Lung (tissue), 12 donors: ENCODE measurements around the gene KCNQ4. TPM values are rescaled to one million over a fixed set of nuclear protein-coding genes. Genes with fewer than 3 reads are reported as not detected.

Experiments
- ATAC-seq: fragments of 200-7000 bp; cut with Tn5 transposase; one replicate; pipeline ENCODE4 v1.9.1; 2020; ENCODE audit warnings: moderate number of reproducible peaks; ENCODE audit not compliant: insufficient read depth, low FRiP score
- DNase-seq, 3 donors: peaks; one replicate each; pipeline ENCODE4 v3.0.0-alpha.2; 2013 to 2017
- H3K27ac ChIP-seq, 2 donors: one replicate each; pipeline ENCODE4 v1.5.1; 2013; ENCODE audit warnings: mild to moderate bottlenecking in 2 of 2, moderate library complexity in 2 of 2, control low read depth in 1 of 2, inconsistent platforms in 1 of 2, low read depth in 1 of 2, low read length in 1 of 2
- H3K27me3 ChIP-seq, 3 donors: one replicate each; pipeline ENCODE4 v1.5.1; 2013; ENCODE audit warnings: low read length in 2 of 3; ENCODE audit not compliant: control insufficient read depth in 3 of 3, insufficient read depth in 3 of 3
- H3K36me3 ChIP-seq, 4 donors: one replicate each; pipeline ENCODE4 v1.5.1; 2013; ENCODE audit warnings: low read length in 4 of 4, mild to moderate bottlenecking in 1 of 4, moderate library complexity in 1 of 4; ENCODE audit not compliant: control insufficient read depth in 4 of 4, insufficient read depth in 4 of 4
- H3K4me1 ChIP-seq, 5 donors: one replicate each; pipeline ENCODE4 v1.5.1; 2013; ENCODE audit warnings: low read length in 5 of 5, mild to moderate bottlenecking in 2 of 5, moderate library complexity in 1 of 5; ENCODE audit not compliant: control insufficient read depth in 5 of 5, insufficient read depth in 5 of 5
- H3K4me3 ChIP-seq: one replicate; pipeline ENCODE4 v1.5.1; 2013; ENCODE audit warnings: mild to moderate bottlenecking, control low read depth, moderate library complexity
- H3K9ac ChIP-seq, 2 donors: one replicate each; pipeline ENCODE4 v1.5.1; 2013; ENCODE audit warnings: low read length in 2 of 2, control low read depth in 1 of 2; ENCODE audit not compliant: insufficient read depth in 1 of 2
- H3K9me3 ChIP-seq, 4 donors: one replicate each; pipeline ENCODE4 v1.5.1; 2013; ENCODE audit warnings: low read length in 3 of 4, mild to moderate bottlenecking in 1 of 4, moderate library complexity in 1 of 4; ENCODE audit not compliant: control insufficient read depth in 4 of 4, insufficient read depth in 3 of 4
- WGBS, 2 donors: extraction: QIAGEN DNeasy Blood & Tissue Kit; methylation state at CpG; one replicate each; pipeline ENCODE4 v1.1.7; 2013; 5-methylcytosine and 5-hydroxymethylcytosine counted together
- polyA plus RNA-seq, 2 donors: library from polyadenylated mRNA; stranded (reverse); fragments of 200-250 nt; gene quantifications; one replicate each; pipeline ENCODE4 v1.2.1, GENCODE V29; 2013
- total RNA-seq, 2 donors: library from RNA; depleted of rRNA in 1 of 2; stranded (reverse); fragments of >200 nt in 1 of 2; gene quantifications; one replicate each; pipeline ENCODE4 v1.2.1, GENCODE V29; 2014 to 2021
- TF ChIP-seq, protein P1 (sequence below): IDR thresholded peaks from 2 replicates; pipeline ENCODE4 v1.5.1; 2012; ENCODE audit warnings: mild to moderate bottlenecking; ENCODE audit errors: control extremely low read depth, extremely low read depth
- donor health status: control.
- donor health status: control.
- donor health status: Bipolar disorder and iron deficiency.
- donor health status: healthy.
- donor health status: DM: yes; HTN: yes; CAD: no.

The KCNQ4 gene
- total and polyA plus RNA-seq, 4 donors = 0.54 to 0.98 (median 0.59) TPM

DNA sequence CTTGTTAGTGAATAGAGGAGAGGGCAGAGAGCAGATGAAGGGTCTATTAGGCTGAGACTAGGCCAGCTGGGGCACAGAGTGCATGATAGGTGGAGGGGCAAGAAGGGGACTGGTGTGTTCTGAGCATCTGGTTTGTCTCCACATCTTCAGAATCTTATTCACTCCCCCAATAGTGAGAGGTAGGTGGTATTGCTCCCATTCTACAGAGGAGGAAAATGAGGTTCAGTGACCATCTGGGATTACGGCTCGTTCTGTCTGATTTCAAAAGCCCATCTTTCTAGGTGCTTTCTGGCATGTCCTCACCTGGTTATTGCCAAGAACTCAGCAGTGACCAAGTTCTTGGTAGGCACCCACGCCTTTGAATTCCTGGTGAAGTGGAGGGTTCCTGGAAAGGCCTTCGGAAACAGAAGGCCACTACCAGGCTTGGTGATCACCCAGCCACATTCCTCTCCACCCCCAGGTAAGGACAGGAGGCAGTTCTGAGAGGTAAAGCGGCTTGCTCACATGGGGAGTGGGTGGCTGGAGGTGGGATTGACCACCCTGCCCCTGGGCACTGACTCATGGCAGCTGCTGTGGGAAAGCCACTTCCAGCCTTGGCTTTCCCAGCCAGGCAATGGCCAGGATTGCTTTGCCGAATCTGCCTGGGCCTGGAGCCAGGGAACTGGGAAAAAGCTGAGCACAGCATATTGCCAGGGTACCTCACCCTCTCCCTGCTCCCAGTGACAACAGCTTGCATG, 97.4 kb downstream of the KCNQ4 start:
- DNase-seq = no peak
- 74 to 89% methylated on average over 6 of the region's 6 CpGs for WGBS, 2 donors
- H3K4me3 ChIP-seq = no peak overlapping the region
- TF ChIP-seq, protein P1, sequence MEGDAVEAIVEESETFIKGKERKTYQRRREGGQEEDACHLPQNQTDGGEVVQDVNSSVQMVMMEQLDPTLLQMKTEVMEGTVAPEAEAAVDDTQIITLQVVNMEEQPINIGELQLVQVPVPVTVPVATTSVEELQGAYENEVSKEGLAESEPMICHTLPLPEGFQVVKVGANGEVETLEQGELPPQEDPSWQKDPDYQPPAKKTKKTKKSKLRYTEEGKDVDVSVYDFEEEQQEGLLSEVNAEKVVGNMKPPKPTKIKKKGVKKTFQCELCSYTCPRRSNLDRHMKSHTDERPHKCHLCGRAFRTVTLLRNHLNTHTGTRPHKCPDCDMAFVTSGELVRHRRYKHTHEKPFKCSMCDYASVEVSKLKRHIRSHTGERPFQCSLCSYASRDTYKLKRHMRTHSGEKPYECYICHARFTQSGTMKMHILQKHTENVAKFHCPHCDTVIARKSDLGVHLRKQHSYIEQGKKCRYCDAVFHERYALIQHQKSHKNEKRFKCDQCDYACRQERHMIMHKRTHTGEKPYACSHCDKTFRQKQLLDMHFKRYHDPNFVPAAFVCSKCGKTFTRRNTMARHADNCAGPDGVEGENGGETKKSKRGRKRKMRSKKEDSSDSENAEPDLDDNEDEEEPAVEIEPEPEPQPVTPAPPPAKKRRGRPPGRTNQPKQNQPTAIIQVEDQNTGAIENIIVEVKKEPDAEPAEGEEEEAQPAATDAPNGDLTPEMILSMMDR = no peak
- H3K27ac ChIP-seq = no peak overlapping the region
- ATAC-seq = no peak
- H3K36me3 ChIP-seq = no peaks in the 10 kb centered on the region
- H3K9me3 ChIP-seq = peaks cover 0 to 5% (median 1%) of the 10 kb centered on the region in 4 donors
- peaks cover 0 to 15% (median 14%) of the 10 kb centered on the region in 3 donors for H3K27me3 ChIP-seq
- H3K9ac ChIP-seq = no peak overlapping the region
- peaks cover 0 to 11% (median 10%) of the 10 kb centered on the region in 5 donors for H3K4me1 ChIP-seq

DNA sequence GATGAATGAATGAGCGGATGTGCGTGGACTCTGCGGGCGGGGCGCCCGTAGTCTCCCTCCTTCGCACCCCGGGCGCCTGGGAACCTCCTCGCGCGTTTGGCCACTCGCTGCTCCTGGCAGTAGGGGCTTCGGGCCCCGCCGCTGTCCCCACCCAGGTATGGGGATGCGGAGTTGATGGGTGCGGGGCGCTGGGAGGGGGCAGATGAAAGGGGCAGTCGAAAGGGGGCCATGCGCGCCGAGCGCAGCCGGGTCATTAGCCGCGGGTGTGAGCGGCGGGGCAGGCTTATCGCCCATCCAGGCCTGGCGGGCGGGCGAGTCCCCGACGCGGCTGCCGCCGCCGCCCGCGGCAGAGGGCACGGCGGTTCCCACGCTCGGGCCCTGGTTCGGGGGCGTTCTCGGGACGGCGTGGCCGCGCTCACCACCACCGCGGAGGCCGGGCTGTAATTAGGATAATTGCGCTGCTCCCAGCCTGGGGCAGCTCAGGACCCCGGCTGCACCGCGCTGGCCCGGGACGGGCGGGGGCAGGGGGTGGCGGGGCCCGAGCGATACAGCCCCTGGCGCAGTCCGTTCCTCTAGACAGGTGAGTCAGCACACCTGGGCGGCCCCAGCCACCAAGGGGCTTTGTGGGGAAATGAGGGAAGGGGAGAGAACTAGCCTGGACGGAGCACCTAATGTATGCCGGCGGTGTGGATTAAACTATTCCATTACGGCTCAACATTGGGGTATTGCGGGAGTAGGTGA, 100.6 kb downstream of the KCNQ4 start:
- no peak for DNase-seq
- H3K4me3 ChIP-seq = no peak overlapping the region
- no peaks in the 10 kb centered on the region for H3K36me3 ChIP-seq
- TF ChIP-seq, protein P1 = no peak
- H3K9ac ChIP-seq = no peak overlapping the region
- 28 to 34% methylated on average over 52 to 73 of the region's 73 CpGs for WGBS, 2 donors
- H3K27ac ChIP-seq = no peak overlapping the region
- H3K4me1 ChIP-seq = peaks cover 0 to 10% (median 3%) of the 10 kb centered on the region in 5 donors
- H3K9me3 ChIP-seq = no peaks in the 10 kb centered on the region
- peaks cover 0 to 24% (median 16%) of the 10 kb centered on the region in 3 donors for H3K27me3 ChIP-seq
- ATAC-seq = peak; percentile 33

DNA sequence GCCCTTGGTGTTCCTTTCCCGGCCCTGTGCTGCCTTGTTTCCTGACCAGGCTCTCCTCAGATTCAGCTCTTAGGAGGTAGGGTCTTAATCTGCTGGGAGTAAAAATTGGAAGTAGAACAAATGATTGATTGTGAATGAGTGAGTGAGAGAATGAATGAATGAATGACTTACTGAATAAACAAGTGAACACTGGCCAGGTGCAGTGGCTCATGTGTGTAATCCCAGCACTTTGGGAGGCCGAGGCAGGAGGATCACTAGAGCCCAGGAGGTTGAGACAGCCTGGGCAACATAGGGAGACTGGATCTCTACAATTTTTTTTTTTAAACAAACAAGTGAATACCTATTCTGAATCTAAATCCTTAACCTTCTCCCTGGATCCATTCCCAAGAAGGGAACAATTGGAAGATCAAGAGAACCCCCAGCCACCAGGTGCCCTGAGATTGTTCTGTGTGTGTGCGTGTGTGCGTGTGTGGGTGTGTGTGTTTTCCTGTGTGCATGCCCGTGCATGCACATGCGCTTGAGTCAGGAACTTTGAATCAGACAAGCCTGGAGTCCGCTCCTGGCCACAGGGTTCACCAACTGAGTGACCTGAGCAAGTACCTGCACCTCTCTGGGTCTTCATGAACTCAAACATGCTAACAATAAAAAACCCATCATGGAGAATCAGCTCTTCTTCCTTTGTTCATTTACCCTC, 102.9 kb downstream of the KCNQ4 start:
- Histone ChIP-seq H3K27me3 (peaks cover 0 to 24% (median 16%) of the 10 kb centered on the region in 3 donors), H3K4me1 (peaks cover 0 to 3% (median 0%) of the 10 kb centered on the region in 5 donors), H3K9ac (no peak overlapping the region), H3K27ac (no peak overlapping the region), H3K4me3 (no peak overlapping the region), H3K36me3 (no peaks in the 10 kb centered on the region), H3K9me3 (no peaks in the 10 kb centered on the region)
- WGBS, 2 donors = 78 to 85% methylated on average over 7 of the region's 7 CpGs
- ATAC-seq = no peak
- no peak for DNase-seq
- TF ChIP-seq, protein P1 = no peak
